ENCODE data around the gene OR10G4. TPM values are rescaled to one million over a fixed set of nuclear protein-coding genes. Genes with fewer than 3 reads are reported as not detected.

Gene OR10G4, protein sequence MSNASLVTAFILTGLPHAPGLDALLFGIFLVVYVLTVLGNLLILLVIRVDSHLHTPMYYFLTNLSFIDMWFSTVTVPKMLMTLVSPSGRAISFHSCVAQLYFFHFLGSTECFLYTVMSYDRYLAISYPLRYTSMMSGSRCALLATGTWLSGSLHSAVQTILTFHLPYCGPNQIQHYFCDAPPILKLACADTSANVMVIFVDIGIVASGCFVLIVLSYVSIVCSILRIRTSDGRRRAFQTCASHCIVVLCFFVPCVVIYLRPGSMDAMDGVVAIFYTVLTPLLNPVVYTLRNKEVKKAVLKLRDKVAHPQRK
- total RNA-seq: not detected
- long read RNA-seq: 0 reads

DNA sequence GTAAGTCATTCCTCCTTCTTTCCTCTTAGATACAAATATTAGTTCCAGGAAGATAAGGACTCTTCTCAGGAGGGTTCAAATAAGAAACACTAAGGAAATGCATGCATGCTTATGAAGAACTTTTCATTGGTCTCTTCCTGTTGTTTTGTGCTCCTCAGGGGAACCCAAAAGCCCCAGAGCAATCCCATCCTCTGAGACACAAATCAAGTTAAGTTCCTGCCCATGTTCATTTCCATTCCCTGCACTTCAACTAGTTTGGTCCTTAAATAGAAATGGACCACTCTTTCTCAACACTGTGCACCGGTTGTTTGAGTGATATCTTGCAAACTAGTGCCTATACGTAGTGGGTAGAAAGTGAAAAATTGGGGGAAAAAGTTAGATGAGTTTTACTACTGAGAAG, at the start of gene OR10G4:
TSS of gene OR10G4 (plus strand) at position 301 of the 400 bp plus-strand sequence. CDS start 2,578 bp downstream, outside the sequence.
- DNase-seq: no peak
- Histone ChIP-seq H3K4me1 (no peaks in the 10 kb centered on the region), H3K4me3 (no peak within 1 kb of the TSS), H3K9me3 (replicated peaks) (no peaks in the 10 kb centered on the region), H3K36me3 (no peaks in the 10 kb centered on the region), H3K27ac (replicated peaks) (no peak within 1 kb of the TSS), H3K27me3 (ENCODE audit: low read depth) (no peaks in the 10 kb centered on the region)
- TF ChIP-seq, protein P1, sequence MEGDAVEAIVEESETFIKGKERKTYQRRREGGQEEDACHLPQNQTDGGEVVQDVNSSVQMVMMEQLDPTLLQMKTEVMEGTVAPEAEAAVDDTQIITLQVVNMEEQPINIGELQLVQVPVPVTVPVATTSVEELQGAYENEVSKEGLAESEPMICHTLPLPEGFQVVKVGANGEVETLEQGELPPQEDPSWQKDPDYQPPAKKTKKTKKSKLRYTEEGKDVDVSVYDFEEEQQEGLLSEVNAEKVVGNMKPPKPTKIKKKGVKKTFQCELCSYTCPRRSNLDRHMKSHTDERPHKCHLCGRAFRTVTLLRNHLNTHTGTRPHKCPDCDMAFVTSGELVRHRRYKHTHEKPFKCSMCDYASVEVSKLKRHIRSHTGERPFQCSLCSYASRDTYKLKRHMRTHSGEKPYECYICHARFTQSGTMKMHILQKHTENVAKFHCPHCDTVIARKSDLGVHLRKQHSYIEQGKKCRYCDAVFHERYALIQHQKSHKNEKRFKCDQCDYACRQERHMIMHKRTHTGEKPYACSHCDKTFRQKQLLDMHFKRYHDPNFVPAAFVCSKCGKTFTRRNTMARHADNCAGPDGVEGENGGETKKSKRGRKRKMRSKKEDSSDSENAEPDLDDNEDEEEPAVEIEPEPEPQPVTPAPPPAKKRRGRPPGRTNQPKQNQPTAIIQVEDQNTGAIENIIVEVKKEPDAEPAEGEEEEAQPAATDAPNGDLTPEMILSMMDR (IDR thresholded peaks at IDR 0.05; ENCODE audit: borderline replicate concordance): no peak
- intact Hi-C loops (cut with micrococcal nuclease): no loop called here

DNA sequence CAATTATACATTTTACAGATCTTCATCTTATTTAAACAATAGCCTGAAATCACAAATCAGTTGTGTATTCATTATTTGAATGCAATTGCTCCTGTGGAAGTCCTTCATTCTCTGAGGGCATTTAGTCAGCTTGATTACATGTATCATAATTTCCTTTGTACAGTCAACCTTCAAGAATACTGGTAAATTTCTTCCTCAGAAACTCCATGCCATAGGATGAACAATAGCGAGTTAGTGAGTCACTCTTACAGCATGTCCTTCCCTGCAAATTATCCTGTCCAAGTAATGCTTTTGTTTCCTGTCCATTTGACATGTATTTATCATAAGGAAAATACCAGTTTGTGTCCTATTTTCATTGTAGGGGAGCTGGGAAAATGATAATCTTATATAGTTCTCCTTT, 39.0 kb upstream of the OR10G4 start:
- no peaks in the 10 kb centered on the region for H3K27me3 ChIP-seq (ENCODE audit: low read depth)
- H3K4me1 ChIP-seq: no peaks in the 10 kb centered on the region
- H3K27ac ChIP-seq (replicated peaks): no peak overlapping the region
- DNase-seq: no peak
- TF ChIP-seq, protein P1 (IDR thresholded peaks at IDR 0.05; ENCODE audit: borderline replicate concordance): no peak
- H3K9me3 ChIP-seq (replicated peaks): peaks cover 16% of the 10 kb centered on the region
- intact Hi-C loops (cut with micrococcal nuclease): no loop called here
- H3K36me3 ChIP-seq: no peaks in the 10 kb centered on the region
- no peak overlapping the region for H3K4me3 ChIP-seq

DNA sequence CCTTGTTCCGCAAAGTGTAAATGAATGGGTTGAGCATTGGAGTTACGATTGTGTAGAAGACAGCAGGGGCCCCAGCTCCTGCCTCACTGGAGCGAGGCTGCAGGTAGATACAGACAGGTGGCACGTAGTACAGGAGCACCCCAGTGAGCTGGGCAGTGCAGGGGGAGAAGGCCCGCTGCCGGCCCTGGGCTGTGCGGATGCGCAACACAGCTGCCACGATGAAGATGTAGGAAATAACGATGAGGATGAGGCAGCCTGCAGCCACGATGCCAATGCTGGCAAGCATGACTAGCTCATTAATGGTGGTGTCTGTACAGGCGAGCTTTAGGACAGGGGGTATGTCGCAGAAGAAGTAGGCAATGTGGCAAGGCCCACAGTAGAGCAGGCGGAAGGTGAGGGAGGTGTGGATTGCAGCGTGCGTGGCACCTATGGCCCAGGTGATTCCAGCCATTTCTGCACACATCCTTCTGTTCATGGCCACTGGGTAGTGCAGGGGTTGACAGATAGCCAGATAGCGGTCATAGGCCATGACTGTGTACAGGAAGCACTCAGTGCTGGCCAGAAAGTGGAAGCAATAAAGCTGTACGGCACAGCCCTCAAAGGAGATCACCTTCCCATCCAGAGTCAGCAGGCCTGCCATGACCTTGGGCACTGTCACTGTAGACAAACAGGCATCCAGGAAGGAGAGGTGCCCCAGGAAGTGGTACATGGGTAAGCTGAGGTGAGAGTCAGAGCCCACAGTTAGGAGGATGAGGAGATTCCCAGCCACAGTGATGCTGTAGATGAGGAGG, 35.8 kb upstream of the OR10G4 start:
- Histone ChIP-seq H3K27ac (replicated peaks) (no peak overlapping the region), H3K36me3 (no peaks in the 10 kb centered on the region), H3K9me3 (replicated peaks) (peaks cover 1% of the 10 kb centered on the region), H3K4me3 (no peak overlapping the region), H3K27me3 (ENCODE audit: low read depth) (no peaks in the 10 kb centered on the region), H3K4me1 (no peaks in the 10 kb centered on the region)
- TF ChIP-seq, protein P1 (IDR thresholded peaks at IDR 0.05; ENCODE audit: borderline replicate concordance): no peak
- no peak for DNase-seq
- intact Hi-C loops (cut with micrococcal nuclease): no loop called here

DNA sequence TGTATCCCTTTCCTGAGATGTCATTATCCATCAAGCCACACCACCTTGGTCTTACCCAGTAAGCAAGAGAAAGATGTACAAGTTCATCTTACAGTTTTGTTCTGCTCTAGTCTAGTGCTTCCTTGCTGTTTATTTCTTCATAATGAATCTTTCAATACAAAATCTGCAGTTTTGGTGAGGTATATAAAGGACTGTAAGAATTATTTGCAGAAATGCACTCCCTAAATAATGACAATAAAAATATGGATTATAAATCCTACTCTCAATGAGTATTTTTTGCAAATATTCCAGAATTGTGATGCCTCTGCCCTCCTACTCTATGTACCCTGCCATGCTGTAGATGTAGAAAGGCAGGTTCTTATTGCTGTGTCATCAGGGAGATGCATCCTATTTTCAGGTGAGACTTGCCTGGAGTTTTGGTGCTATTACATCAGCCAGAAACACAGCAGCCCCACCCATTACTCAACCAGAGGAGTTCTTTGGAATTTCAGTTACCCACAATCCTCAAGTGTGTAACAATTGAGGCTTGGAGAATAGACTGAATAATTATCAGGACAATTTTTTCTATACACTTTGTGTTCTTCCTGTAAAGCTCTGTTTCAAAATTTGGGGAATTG, 35.0 kb upstream of the OR10G4 start, which contains the start of gene OR10S1:
TSS of gene OR10S1 (minus strand) at position 51 of the 617 bp plus-strand sequence. CDS start 117 bp downstream, outside the sequence.
- Histone ChIP-seq H3K4me1 (no peaks in the 10 kb centered on the region), H3K9me3 (replicated peaks) (peaks cover 10% of the 10 kb centered on the region), H3K4me3 (no peak within 1 kb of the TSS), H3K27ac (replicated peaks) (no peak within 1 kb of the TSS), H3K36me3 (no peaks in the 10 kb centered on the region), H3K27me3 (ENCODE audit: low read depth) (no peaks in the 10 kb centered on the region)
- no peak for DNase-seq
- intact Hi-C loops (cut with micrococcal nuclease): no loop called here
- TF ChIP-seq, protein P1 (IDR thresholded peaks at IDR 0.05; ENCODE audit: borderline replicate concordance): no peak

DNA sequence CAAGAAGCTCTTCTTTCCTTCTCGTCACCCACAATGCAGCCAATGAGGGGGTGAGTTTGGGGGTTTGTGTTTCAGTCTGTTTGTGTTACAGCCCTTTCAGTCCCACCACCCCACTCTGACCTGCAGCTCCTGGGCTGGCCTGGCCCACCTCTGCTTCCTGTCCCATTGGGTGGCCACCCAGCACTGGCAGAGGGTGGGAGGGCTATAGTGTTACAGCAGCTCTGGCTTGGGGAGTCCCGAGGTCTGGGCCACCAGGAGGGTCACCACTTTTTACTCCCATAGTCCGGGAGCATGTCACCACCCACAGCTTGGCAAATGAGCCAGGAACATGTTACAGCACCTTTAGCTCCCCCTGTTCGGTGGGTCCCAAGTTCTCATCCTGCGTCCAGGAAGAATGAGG, 33.5 kb upstream of the OR10G4 start:
- H3K27me3 ChIP-seq (ENCODE audit: low read depth): no peaks in the 10 kb centered on the region
- TF ChIP-seq, protein P1 (IDR thresholded peaks at IDR 0.05; ENCODE audit: borderline replicate concordance): no peak
- no peak overlapping the region for H3K27ac ChIP-seq (replicated peaks)
- no peaks in the 10 kb centered on the region for H3K36me3 ChIP-seq
- no peaks in the 10 kb centered on the region for H3K4me1 ChIP-seq
- H3K4me3 ChIP-seq: no peak overlapping the region
- peaks cover 14% of the 10 kb centered on the region for H3K9me3 ChIP-seq (replicated peaks)
- no peak for DNase-seq
- intact Hi-C loops (cut with micrococcal nuclease): no loop called here
